ENCODE measurements around the gene PPP6R1.

PPP6R1 gene

DNA sequence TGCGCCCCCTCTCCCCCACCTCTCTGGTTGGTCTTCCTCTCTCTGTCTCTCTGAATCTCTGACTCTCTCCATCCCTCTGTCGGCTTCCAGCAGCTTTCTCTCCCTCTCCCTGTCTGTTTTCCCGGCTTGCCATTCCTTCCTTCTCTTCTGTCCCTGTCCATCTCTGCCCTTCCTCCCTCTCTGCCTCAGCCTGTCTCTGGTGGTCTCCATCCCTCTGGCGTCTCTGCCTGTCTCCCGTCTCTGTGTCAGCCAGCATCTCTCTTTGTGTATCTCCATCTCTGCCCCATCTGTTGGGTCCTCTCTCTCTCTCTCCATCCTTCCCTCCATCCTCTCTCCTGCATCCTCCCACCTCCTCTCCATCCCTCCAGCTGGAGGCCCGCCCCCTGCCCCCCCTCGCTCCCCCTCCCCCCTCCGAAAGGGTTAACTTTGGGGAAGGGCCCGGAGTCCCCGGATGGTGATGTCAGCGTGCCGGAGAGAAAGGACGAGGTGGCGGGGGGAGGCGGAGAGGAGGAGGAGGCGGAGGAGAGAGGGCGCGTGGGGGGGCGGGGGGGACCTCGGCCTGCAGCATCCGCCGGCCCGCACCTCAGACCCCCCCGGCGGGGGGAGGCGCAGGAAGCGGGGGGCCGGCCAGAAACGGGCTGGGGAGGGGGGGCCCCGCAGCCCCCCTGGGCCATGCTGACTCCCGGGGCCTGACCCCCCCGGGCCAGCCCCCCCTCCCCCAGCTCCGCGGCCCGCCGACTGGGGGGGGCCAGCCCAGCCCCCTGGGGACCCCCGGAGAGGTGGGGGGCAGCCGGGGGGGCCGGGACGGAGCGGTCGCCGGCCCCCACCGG is 24.9 kb upstream of the PPP6R1 start, which contains the start of gene BRSK1:
BRSK1 (plus strand) TSS at position 450 of the 830 bp plus-strand sequence. CDS start 446 bp downstream, outside the sequence.
- peak; percentile 32 for DNase-seq (ENCODE audit: low read depth)

DNA sequence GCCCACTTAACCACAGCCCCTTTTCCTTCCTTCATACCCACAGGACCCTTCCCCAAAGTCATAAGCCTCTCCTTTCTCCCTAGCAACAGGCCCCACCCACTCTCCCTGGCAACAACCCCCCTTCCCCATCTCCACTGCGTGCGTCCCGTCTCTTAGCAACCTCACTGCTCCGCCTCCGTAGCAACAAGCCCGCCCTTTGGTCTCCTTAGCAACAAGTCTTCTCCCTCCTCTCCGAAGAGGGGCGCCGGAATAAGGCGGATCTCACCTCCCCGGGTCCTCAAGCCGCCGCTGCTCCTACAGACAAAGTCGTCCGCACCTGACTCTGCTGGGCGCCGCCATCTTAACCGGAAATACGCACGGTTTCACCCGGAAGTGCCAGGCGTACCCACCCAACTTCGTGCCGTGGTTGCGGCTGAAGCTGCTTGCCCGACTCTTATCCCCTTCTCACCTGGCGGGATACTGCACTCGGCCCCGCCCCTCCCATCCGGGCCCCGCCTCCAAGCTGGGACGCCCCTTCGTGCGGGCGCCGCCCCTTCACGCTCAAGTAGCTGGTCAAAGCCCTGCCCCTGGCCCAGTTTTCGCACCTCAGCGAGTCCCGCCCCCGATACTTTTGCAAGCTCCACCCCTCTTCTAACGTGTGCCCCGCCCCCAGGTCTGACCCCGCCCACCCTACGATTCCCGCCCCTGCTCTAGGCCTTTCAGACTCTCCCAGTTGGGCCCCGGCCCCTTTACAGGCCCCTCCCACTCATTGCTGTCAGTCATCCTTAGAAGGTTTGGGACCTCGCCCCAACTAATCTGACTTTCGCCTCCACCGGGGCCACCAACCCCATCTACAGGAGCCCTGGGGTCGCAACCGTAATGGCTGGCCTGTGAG is 21.2 kb upstream of the PPP6R1 start, which contains the start of gene HSPBP1:
HSPBP1 (minus strand) TSS at position 341 of the 874 bp plus-strand sequence. CDS start 502 bp downstream, outside the sequence.
- peak; percentile 91 for DNase-seq (ENCODE audit: low read depth)

DNA sequence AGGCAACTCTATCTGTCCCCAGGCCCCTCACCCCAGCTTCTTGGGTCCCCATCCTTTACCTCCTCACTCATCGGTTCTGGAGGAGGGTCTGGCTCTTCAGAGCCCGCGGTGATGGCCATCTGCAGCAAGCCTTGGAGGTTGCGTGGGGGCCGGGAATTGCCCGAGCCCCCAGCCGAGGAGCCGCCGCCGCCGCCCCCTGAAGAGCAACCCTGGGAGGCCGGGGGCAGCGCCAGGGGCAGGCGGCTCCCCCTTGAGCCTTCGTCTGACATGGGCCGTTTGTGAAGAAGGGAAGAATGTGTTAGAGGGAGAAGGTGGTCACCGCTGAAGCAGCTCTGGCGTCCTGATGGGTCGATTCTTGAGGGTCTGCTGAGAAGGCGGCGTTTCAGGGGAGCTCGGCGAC is 20.5 kb upstream of the PPP6R1 start:
- DNase-seq (ENCODE audit: low read depth), result no peak

DNA sequence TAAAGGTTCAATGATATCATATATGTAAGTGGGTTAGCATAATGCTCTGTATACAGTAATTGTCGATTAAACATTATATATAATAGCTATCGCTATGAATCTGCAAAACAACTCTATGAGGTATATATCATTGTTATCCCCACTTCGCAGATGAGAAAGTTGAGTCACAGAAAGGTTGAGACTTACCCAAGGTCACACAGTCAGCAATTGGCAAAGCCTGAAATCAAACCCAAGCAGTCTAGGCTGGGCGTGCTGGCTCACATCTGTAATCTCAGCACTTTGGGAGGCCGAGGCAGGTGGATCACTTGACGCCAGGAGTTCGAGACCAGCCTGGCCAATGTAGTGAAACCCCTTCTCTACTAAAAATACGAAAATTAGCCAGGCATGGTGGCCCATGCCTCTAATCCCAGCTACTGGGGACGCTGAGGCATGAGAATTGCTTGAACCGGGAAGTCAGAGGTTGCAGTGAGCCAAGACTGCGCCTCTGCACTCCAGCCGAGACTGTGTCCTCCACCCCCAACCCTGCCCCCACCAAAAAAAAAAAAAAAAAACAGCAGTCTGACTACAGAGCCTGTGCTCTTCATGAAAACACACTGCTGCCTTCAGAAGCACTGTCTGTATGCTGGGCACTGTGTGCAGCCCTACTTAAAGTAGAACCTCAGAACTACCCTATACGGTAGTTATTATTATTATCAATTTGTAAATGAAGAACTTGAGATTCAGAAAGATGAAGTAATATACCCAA is 19.7 kb upstream of the PPP6R1 start:
- no peak for DNase-seq (ENCODE audit: low read depth)

DNA sequence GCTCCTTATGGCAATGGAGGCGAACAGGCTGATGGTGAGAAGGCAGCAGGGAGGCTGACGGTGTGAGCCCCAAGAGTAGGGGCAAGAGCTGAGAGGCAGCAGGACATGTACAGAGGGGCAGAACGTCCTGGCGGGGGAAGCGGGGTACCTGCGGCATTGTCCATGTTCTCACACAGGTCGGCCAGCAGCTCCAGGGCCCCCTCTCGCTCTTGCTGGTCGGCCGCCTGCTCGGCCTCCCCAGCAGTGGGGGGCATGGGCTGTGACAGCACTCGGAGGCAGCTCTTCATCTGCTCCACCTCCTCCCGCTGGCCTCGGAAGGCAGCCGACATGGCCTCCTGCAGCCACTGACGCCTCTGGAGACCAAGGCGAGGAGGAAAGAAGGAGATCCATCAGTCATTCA is 18.7 kb upstream of the PPP6R1 start:
- no peak for DNase-seq (ENCODE audit: low read depth)

DNA sequence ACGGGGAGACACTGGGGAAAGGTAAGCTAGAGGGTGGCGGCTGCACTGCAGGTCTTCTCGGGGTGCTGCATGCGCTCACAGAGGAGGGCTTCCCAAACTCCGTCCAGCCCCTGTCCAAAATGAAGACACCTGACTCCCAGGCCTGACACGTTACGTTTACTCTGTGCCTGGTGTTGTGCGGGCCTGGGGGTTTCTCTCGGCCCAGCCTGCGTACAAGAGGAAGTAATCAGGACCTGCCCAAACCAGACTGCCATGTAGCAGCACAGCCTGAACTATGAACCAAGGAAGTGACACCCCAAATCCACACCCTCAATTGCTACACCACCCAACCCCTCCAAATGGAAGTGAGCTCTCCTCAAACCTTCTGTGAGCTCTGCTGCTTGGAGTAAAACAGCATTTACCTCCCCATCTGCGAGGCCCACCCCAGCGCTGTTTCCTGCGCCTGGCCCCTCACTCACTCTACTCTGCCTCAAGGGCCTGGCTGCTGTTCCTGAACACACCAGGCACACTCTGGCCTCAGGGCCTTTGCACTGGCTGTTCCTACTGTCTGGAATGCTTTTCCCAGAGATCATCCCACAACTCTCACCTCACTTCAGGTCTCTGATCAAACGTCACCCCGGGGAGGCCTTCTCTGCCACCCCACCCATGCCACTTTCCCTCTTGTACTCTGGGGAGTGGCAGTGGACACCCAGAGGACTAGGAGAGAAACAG is 18.1 kb upstream of the PPP6R1 start:
- DNase-seq (ENCODE audit: low read depth), result no peak

DNA sequence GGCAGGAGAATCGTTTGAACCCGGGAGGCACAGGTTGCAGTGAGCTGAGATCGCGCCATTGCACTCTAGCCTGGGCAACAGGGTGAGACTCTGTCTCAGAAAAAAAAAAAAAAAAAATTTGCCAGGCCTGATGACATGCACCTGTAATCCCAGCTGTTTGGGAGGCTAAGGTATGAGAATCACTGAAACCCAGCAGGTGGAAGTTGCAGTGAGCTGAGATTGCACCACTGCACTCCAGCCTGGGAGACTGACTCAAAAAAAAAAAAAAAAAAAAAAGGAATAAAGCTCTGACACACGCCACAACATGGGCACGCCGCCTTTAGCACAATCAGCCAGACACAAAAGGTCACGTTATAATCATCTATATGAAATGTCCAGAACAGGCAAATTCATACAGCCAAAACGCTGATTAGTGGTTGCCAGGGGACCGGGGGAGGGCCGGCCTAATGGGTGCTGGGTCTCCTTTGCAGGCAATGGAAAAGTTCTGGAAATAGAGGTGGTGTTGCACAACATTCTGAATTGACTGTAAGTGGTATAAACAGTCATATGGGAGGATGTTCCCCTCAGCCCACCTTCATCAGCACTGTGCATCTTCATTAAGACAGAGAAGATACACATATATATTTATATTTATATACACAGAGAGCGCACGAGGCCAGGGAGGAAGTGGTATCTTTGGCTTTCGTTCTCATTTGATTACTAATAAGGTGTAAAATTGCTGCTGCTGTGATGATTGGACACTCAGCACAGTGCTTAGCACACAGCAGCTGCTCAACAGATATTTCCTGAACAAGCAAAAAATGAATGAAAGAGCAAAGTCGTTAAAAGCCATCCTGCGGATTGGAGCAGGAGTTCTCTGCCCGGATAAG is 17.3 kb upstream of the PPP6R1 start:
- no peak for DNase-seq (ENCODE audit: low read depth)

DNA sequence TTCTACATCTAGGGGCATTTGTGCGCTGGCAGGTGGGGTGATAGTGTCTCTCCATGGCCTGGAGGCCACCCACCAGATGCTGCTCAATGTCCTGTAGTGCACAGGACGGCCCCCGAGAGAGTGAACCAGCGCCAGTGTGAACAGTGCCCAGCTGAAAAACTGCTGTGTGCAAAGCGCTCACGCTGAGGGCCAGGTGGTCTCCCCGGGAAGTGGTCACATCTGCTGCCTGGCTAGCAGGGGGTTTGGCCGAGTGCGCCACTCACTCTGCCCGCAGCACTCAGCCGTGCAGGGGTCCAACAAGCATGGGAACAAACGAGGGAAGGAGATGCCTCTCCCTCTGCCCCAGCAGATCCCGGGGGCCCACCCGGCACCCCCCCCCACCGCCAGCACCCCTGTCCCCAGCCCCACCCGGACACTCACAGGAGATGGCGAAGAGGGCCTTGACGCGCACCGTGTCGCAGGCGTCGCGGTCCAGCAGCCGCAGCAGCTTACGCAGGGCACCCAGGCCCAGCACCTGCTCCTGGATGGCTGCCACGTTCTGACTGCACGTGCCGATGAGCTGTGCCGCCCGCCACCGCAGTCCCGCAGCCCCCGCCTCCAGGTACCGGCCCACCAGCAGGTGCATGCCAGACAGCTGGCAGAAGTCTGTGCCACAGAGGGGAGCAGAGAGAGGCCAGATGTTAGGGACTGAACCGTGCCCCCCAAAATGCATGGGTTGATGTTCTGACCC is 15.3 kb upstream of the PPP6R1 start:
- no peak for DNase-seq (ENCODE audit: low read depth)

DNA sequence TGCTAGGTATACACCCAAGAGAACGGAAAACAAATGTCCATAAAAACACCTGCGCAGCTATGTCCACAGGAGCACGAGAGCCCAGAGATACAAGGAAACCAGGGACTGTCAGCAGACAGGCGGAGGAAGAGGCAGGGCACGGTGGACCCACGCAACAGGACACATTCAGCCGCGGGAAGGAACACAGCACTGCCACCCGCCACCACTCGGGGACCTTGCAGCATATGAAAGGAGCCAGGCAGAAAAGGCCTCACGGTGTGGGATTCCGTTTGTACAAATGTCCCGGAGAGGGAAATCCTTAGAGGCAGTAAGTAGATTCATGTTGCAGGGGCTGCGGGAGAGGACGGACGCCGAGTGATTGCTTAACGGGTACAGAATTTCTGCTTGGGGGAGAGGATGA is 13.3 kb upstream of the PPP6R1 start:
- no peak for DNase-seq (ENCODE audit: low read depth)

DNA sequence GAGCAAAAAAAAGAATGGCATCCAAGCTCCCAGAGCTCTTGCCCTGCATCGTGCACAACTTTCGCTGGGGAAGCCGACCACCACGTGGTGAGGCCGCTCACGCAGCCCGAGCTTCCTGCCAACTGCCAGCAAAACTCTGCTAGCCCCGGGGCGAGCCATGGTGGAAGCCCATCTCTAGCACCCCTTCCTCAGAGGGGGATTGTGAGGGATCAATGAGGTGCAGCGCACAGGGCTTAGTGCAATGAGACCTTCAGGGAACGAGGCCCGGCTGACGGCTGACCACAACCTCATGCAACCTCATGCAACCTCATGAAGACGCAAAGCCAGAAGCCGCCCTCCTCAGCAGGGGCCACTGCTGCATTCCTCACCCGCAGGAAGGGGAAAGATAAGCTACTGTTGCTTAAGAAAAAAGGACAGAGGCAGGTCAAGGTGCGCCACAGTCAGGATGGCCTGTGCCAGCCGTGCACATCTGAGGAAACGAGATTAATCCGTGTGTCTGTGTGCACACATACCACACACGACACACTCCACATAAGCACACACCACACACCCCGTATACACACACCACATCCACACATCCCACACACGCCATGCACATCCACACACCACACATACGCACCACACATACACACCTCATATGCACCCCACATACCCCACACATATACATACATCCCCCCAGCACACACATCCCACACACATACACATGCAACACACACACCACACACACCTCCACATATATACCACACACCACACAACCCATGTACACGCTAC is 11.5 kb upstream of the PPP6R1 start:
- no peak for DNase-seq (ENCODE audit: low read depth)

DNA sequence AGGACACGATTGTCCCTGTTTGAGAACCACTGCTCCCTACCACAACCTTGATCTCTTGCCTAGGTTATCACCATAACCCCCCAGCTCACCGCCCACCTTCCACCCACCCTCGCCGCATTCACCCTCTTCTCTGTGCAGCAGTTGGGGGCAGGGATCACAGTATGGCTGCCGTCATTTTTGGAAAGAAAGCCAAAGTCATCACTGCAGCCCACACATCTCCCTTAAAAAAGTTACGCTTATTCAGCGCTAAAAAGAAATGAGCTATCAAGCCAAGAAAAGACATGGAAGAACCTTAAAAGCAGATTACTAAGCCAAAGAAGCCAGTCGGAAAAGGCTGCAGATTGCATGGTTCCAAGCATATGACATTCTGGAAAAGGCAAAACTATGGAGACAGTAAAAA is 10.5 kb upstream of the PPP6R1 start:
- no peak for DNase-seq (ENCODE audit: low read depth)

DNA sequence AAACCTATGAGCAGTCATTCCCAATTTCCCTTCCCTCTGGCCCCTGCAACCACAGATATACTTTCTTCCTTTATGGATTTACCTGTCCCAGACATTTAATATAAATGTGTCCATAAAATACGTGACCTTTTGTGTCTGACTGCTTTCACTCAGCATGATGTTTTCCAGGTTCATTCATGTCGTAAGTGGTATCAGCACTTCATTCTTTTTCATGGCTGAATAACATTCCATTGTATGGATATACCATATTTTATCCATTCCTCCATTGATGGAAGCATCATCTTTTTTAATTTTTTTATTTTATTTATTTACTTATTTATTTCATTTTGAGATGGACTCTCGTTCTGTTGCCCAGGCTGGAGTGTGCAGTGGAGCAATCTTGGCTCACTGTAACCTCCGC is 8.0 kb upstream of the PPP6R1 start:
- no peak for DNase-seq (ENCODE audit: low read depth)

DNA sequence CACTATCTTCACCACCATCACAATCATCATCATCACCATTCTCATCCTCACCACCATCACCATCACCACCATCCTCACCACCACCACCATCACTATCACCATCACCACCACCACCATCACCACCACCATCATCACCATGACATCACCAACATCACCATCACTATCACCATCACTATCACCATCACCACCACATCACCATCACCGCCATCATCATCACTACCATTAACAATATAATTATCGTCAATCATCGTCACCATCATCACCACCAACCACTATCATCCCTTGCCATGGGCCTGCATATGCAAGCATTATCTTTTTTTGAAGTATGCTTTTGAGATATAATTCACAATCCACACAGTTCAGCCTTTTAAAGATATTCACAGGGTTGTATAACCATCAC is 7.6 kb upstream of the PPP6R1 start:
- DNase-seq (ENCODE audit: low read depth), result no peak

DNA sequence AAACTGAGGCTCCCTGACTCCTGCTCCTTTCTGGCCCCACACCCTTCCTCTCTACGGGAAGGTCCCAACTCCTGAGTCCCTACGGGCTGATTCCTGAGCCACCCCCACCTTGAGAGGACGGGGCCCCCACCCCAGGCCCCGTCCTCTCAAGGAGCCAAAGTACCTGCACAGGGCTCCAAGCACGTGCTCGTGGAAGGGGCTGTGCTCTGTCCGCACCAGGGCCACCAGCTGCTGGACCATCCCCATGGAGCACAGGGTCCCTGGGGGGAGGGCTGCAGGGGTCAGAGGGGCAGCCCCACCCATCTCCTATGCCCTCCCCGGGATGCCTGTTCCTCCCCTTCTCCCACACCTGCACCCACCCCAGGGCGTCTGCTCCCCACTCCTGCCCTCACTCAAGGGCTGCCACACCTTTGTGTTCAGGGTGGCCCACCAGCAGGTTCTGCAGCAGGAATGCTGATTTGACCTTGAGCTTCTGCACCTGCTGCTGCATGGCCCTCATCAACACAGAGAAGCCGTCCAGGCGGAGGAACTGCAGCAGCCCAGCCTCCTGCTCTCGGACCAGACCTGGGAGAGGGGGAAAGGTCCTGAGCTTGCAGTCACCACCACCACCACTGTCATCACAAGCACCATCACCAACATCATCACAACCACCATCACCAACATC is 7.0 kb upstream of the PPP6R1 start:
- DNase-seq (ENCODE audit: low read depth), result no peak

DNA sequence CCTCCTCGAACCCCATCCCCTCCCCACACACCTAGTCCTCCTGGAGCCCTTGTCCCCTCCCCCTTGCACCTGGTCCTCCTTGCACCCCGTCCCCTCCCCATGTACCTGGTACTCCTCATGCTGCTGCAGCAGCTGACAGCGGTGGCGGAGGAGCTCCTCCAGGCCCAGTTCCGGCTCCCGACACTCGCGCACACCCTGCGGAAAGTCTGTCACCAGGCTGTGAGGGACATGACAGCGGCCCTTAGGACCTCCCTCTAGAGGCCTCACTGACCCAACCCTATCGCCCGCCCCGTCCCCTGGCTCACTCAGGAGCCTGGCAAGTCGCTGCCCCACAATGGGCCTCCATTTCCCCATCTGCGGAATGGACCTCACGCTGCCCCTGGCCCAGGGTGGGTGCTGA is 6.4 kb upstream of the PPP6R1 start:
- DNase-seq (ENCODE audit: low read depth), result no peak

DNA sequence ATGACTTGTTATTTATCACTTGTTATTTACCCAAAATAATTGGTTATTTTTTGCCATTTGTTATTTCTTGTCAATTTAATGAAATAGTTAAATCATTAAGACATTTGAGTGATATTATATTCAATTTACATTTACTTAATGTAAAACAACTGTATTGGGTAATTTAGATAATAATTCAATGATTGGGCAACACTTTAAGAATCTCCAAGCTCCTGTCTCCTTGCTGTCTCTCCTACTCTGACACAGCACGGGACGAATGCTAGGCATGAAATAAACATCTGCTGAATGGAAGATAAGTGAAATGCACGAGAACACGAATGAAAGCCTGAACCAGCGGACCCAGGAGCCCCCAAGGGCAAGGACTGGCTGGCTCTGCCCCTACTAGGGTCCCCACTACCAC is 5.7 kb upstream of the PPP6R1 start:
- no peak for DNase-seq (ENCODE audit: low read depth)

DNA sequence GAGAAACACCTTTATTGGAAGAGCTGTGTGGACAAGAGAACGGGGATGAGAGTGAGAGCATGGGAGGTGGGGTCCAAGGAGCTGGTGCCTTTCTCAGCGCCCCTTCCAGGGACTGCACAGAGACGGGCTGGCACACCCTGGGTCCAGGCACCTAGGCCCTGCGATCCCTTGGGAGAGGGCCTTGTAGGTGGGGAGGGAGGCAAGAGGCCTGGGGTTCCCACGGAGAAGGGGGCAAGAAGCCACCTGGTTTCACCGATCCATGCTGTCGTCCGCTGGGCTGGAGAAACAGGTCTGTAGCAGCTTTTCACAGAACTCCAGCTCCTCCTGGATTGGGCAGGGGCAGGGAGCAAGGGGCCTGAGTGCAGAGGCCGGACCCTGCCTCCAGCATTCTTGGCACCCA is 3.5 kb upstream of the PPP6R1 start:
- no peak for DNase-seq (ENCODE audit: low read depth)

DNA sequence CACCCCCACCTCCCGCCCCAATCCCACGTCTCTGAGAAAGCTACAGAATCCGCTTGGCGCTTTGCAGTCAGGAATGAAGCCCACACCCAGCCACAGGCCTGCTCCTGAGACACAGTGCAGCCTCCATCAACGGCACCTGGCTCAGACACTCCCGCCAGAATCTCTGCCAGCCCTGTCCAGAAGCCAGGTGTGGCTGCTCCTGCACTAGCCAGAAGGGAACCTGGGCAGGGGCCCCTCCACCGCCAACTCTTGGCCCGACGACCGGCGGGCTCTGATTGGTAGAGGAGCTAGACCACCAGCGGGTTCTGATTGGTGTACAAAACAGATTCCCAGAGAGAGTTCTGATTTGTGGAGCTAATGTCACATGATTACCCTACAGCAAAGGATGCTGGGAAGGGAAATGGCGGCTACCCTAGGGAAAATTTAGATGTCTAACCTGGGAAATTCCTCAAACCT is 2.9 kb upstream of the PPP6R1 start:
- no peak for DNase-seq (ENCODE audit: low read depth)

Data from fibroblast of gingiva (primary cell).